PC-9 (cell line): ENCODE data around the gene PIK3R1. TPM values are rescaled to one million over a fixed set of nuclear protein-coding genes. Genes with fewer than 3 reads are reported as not detected.

Experiments used
- BruUV-seq: library from RNA; stranded (reverse); fragments of 400-500 nt; replicated peaks from 2 replicates; lab custom pipeline; 2021; lab: Mats Ljungman, UMichigan
- CTCF ChIA-PET: fragments of 300-600 bp; sonication (Branson Sonifier 250); formaldehyde crosslinking; loops from one replicate; lab custom pipeline; 2022; ENCODE audit warnings: antibody characterized with exemption; lab: Charles Lee
- POLR2A ChIA-PET: fragments of 300-600 bp; sonication (Branson Sonifier 250); formaldehyde crosslinking; loops from one replicate; lab custom pipeline; 2022; ENCODE audit warnings: antibody characterized with exemption; ENCODE audit not compliant: unreplicated experiment; lab: Charles Lee
- DNase-seq, 2 experiments: peaks; one replicate each; pipeline versions ENCODE4 v3.0.0 to v3.0.0-alpha.2; 2015 to 2022; ENCODE audit warnings: mixed read lengths in 1 of 2
- H2AFZ ChIP-seq: fragments of 200-600 bp; sonication (generic); 2 replicates; pipeline ENCODE4 v1.8.1; 2017; ENCODE audit warnings: antibody characterized with exemption
- H3F3A ChIP-seq: fragments of 200-600 bp; sonication (generic); 2 replicates; pipeline ENCODE4 v1.8.1; 2017; ENCODE audit warnings: antibody characterized with exemption, mild to moderate bottlenecking, low read depth; ENCODE audit not compliant: insufficient read depth
- H3K27ac ChIP-seq: fragments of 200-600 bp; sonication (generic); 2 replicates; pipeline ENCODE4 v1.6.1; 2016; ENCODE audit warnings: mixed run types
- H3K27me3 ChIP-seq: fragments of 200-600 bp; sonication (generic); 2 replicates; pipeline ENCODE4 v1.6.1; 2016; ENCODE audit warnings: low read depth, mixed run types; ENCODE audit not compliant: insufficient read depth
- H3K36me3 ChIP-seq: fragments of 200-600 bp; sonication (generic); 2 replicates; pipeline ENCODE4 v1.6.1; 2016; ENCODE audit warnings: low read depth, mixed run types
- H3K4me1 ChIP-seq: fragments of 200-600 bp; sonication (generic); replicated peaks from 2 replicates; pipeline ENCODE4 v1.6.1; 2016; ENCODE audit warnings: mixed run types; ENCODE audit not compliant: insufficient read depth
- H3K4me2 ChIP-seq: fragments of 200-600 bp; sonication (generic); 2 replicates; pipeline ENCODE4 v1.6.1; 2017; ENCODE audit warnings: mixed run types
- H3K4me3 ChIP-seq: fragments of 200-600 bp; sonication (generic); 2 replicates; pipeline ENCODE4 v1.6.1; 2016; ENCODE audit warnings: mixed run types
- H3K79me2 ChIP-seq: fragments of 200-600 bp; sonication (generic); 2 replicates; pipeline ENCODE4 v1.6.1; 2017; ENCODE audit warnings: low read depth, mixed run types
- H3K9me2 ChIP-seq: fragments of 200-600 bp; sonication (generic); 2 replicates; pipeline ENCODE4 v1.8.1; 2017; ENCODE audit warnings: mild to moderate bottlenecking; ENCODE audit not compliant: insufficient read depth
- H3K9me3 ChIP-seq: fragments of 200-600 bp; sonication (generic); 2 replicates; pipeline ENCODE4 v1.8.1; 2016; ENCODE audit warnings: low read depth; ENCODE audit not compliant: insufficient read depth
- H4K20me1 ChIP-seq: fragments of 200-600 bp; sonication (generic); 2 replicates; pipeline ENCODE4 v1.8.1; 2017; ENCODE audit not compliant: insufficient read depth
- EZH2 ChIP-seq: fragments of 200-600 bp; sonication (generic); IDR thresholded peaks from 2 replicates; pipeline ENCODE4 v1.8.0; 2017; ENCODE audit warnings: antibody characterized with exemption, low read depth
- intact Hi-C: fragments of 100-400 bp; cut with micrococcal nuclease; formaldehyde crosslinking; loops from one replicate; pipeline ENCODE4 v1.10.0; 2022; ENCODE audit not compliant: unreplicated experiment
- total RNA-seq: library from RNA; stranded (reverse); gene quantifications from 2 replicates; pipeline ENCODE4 v1.2.3, GENCODE V29; 2021
- TF ChIP-seq, protein P1 (sequence below): fragments of 200-600 bp; sonication (generic); conservative IDR thresholded peaks from 2 replicates; pipeline ENCODE4 v1.6.1; 2017; ENCODE audit warnings: mixed run types, antibody characterized with exemption, mild to moderate bottlenecking, moderate library complexity

PIK3R1 gene
- total RNA-seq, 1 experiment from 2014 or later = 15.9 TPM

DNA sequence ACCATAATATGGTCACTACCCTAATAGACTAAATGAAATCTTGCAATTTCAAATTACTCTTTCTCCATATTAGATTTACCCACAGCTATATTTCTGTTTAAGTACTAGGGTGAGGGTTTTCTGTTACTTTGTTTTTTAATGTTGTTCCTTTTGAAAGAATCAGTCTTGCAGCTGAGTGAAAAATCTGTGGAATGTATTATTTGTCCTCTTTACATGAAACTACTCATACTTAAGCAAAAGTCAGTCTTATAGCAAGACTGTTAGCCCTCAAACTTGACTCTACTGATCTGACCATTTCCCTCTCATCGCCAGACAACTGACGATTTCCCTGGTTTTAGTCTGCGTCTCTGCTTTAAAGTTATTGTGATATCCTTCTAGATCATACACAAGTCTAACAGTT, 84.0 kb downstream of the PIK3R1 start:
- H3K9me2 ChIP-seq = no peaks in the 10 kb centered on the region
- H3K4me1 ChIP-seq = peaks cover 22% of the 10 kb centered on the region
- no peak for DNase-seq
- intact Hi-C loops = no loop called here
- peaks cover 10% of the 10 kb centered on the region for H3K36me3 ChIP-seq
- no peak overlapping the region for H3K4me2 ChIP-seq
- CTCF ChIA-PET = no interaction called here
- no peak overlapping the region for H2AFZ ChIP-seq
- no peak overlapping the region for H3K27ac ChIP-seq
- no peaks in the 10 kb centered on the region for H4K20me1 ChIP-seq
- H3K4me3 ChIP-seq = no peak overlapping the region
- BruUV-seq = no TSS peak
- H3K79me2 ChIP-seq = no peaks in the 10 kb centered on the region
- POLR2A ChIA-PET = no interaction called here
- TF ChIP-seq EZH2 = no peak
- TF ChIP-seq, protein P1, sequence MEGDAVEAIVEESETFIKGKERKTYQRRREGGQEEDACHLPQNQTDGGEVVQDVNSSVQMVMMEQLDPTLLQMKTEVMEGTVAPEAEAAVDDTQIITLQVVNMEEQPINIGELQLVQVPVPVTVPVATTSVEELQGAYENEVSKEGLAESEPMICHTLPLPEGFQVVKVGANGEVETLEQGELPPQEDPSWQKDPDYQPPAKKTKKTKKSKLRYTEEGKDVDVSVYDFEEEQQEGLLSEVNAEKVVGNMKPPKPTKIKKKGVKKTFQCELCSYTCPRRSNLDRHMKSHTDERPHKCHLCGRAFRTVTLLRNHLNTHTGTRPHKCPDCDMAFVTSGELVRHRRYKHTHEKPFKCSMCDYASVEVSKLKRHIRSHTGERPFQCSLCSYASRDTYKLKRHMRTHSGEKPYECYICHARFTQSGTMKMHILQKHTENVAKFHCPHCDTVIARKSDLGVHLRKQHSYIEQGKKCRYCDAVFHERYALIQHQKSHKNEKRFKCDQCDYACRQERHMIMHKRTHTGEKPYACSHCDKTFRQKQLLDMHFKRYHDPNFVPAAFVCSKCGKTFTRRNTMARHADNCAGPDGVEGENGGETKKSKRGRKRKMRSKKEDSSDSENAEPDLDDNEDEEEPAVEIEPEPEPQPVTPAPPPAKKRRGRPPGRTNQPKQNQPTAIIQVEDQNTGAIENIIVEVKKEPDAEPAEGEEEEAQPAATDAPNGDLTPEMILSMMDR = no peak
- H3K27me3 ChIP-seq = no peaks in the 10 kb centered on the region
- peaks cover 15% of the 10 kb centered on the region; the same call in 1 of the 2 replicates for H3F3A ChIP-seq
- H3K9me3 ChIP-seq = no peaks in the 10 kb centered on the region

DNA sequence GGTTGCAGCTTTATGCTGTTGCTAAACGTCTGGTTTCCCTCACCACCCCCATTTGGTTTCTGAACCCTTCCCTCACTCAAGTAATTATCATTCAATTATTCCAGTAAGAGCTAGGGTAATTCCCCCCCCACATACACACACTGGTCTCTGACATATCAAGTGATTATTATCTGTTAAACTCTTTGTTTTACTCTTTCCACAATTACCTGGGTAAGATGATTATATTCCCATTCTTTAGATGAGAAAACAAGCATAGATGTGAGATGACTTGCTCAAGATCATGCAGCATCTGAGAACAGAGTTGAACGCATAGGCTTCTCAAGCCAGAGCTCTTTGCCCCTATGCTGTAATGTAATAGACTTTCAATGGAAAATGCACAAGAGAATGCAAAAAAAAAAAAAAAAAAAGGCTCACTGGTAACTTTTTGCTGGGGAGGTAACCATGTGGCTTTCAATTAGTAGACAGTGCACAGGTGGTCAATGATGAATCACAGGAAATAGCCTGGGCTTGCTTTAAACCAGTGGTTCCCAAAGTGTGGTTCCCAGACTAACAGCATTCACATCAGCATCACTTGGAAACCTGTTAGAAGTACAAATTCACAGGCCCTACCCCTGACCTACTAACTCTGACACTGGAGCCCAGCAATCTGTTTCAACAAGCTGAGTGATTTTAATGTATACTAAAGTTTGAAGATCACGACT, 87.6 kb downstream of the PIK3R1 start:
- no peak for DNase-seq
- TF ChIP-seq, protein P1 = no peak
- no peak for TF ChIP-seq EZH2
- H4K20me1 ChIP-seq = no peaks in the 10 kb centered on the region
- ChIA-PET POLR2A (no interaction called here), CTCF (no interaction called here)
- intact Hi-C loops = no loop called here
- no peak overlapping the region for H3K27ac ChIP-seq
- peaks cover 11% of the 10 kb centered on the region; the same call in 1 of the 2 replicates for H3K4me1 ChIP-seq
- no peaks in the 10 kb centered on the region for H3K27me3 ChIP-seq
- no peaks in the 10 kb centered on the region for H3K9me2 ChIP-seq
- H2AFZ ChIP-seq = no peak overlapping the region
- H3F3A ChIP-seq = no peaks in the 10 kb centered on the region
- H3K4me2 ChIP-seq = no peak overlapping the region
- H3K9me3 ChIP-seq = no peaks in the 10 kb centered on the region
- no peaks in the 10 kb centered on the region for H3K79me2 ChIP-seq
- no TSS peak for BruUV-seq
- no peaks in the 10 kb centered on the region for H3K36me3 ChIP-seq
- H3K4me3 ChIP-seq = no peak overlapping the region

DNA sequence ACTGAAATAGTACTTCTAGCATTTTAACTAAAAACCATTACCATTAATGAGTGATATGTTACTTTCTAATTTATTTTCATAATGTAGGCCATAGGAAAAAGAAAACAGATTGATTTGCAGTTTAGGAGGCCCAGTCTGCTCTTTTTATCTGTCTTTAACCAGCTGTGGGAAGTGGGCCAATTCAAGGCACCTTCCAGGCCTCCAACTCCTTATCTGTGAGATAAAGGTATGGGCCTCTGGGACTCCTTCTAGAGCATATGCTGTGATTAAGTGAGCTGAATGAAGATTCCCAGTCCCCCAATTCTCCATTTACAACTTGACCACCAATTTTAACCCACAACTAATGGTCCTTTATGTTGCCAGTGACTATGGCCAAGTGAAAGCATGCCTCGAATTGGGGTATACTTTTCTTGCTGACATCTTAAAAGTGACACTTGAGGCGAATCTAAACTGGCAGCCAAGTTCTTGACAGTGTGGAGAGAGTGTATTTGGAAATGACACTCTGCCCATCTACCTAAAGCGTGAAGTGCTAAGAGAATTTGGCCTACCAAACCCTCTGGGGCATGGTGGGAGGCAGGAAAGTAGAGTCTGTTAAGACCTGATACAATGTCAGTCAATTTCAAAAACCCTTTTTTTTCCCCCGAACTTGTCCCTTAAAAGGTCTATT, 88.3 kb downstream of the PIK3R1 start:
- H4K20me1 ChIP-seq = no peaks in the 10 kb centered on the region
- H3F3A ChIP-seq = no peaks in the 10 kb centered on the region
- CTCF ChIA-PET = no interaction called here
- TF ChIP-seq EZH2 = no peak
- TF ChIP-seq, protein P1 = no peak
- H3K4me3 ChIP-seq = no peak overlapping the region
- no peaks in the 10 kb centered on the region for H3K36me3 ChIP-seq
- H3K4me2 ChIP-seq = no peak overlapping the region
- no peaks in the 10 kb centered on the region for H3K9me3 ChIP-seq
- H2AFZ ChIP-seq = no peak overlapping the region
- H3K27ac ChIP-seq = no peak overlapping the region
- BruUV-seq = no TSS peak
- H3K9me2 ChIP-seq = no peaks in the 10 kb centered on the region
- POLR2A ChIA-PET = no interaction called here
- intact Hi-C loops = no loop called here
- no peaks in the 10 kb centered on the region for H3K79me2 ChIP-seq
- DNase-seq = no peak
- H3K27me3 ChIP-seq = no peaks in the 10 kb centered on the region
- H3K4me1 ChIP-seq = peaks cover 11% of the 10 kb centered on the region; the same call in 1 of the 2 replicates
